Measurements from ENCODE around the gene KHSRP. TPM values are rescaled to one million over a fixed set of nuclear protein-coding genes. Genes with fewer than 3 reads are reported as not detected.

Gene KHSRP
- total and polyA plus RNA-seq, 10 of the 15 experiments (the other 5 are each of a cell fraction or from before 2014, with no cell fraction given) = 4.8 to 440 (median 82.0) TPM

DNA sequence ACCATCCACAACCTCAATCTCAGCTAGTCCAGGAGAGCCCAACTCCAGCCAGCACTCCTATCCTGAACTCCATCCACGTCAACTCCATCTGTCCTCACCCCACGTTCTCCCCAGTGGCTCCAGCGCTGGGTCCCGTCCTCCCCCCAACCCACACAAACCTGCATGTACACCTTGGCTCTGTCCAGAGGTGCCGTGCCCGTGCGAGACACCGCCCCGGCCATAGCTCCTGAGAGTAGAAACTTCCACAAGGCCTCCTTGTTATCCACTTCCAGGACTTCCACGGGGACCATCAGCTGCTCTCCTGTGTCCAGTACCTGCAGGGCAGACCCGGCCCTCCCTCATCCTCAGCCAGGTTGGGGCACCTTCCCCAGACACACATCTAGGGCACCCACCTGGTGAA lies 7.3 kb upstream of the KHSRP start:
- ChIA-PET POLR2A (no interaction called here), CTCF (no interaction called here)
- WGBS (ENCODE audit: insufficient coverage, insufficient replicate concordance, low lambda C conversion rate, missing lambda C conversion rate) = 88% methylated on average over 11 of the region's 11 CpGs

More for the DNA sequence above, 7.3 kb upstream of the KHSRP start:
- Histone ChIP-seq H3K79me2 (ENCODE audit: control insufficient read depth, insufficient read depth, low read length) (no peaks in the 10 kb centered on the region), H3K9me3 (replicated peaks; ENCODE audit: control insufficient read depth, insufficient read depth, low read length) (no peaks in the 10 kb centered on the region), H3K4me2 (ENCODE audit: control insufficient read depth, insufficient read depth) (no peak overlapping the region), H3K4me3 (no peak overlapping the region), H4K20me1 (ENCODE audit: control insufficient read depth, insufficient read depth) (no peaks in the 10 kb centered on the region), H3K4me1 (ENCODE audit: control insufficient read depth, insufficient read depth, low read length) (no peaks in the 10 kb centered on the region), H3K27me3 (replicated peaks in 1 of 2; ENCODE audit: control insufficient read depth in 2 of 2, insufficient read depth in 2 of 2, low read length in 1 of 2) (no peaks in the 10 kb centered on the region), H3K9ac (ENCODE audit: control insufficient read depth, insufficient read depth, low read length) (no peak overlapping the region), H3K27ac (ENCODE audit: control insufficient read depth, insufficient read depth) (no peak overlapping the region), H3K36me3 (ENCODE audit: control insufficient read depth in 2 of 2, insufficient read depth in 2 of 2, low read length in 1 of 2) (no peaks in the 10 kb centered on the region), H2AFZ (ENCODE audit: control insufficient read depth, low read depth, low read length) (no peak overlapping the region)
- in situ Hi-C loops (cut with MboI) = no loop called here
- no peak for DNase-seq (ENCODE audit: low read depth, low spot score)
- ChIA-PET RAD21 (ENCODE audit: unreplicated experiment) (interaction anchor here (1.2 kb wide), 1 partner anchor 50 kb away, joined by 3 read pairs; the partner anchor contains the start of gene DENND1C), SMC1A (ENCODE audit: uncharacterized antibody, unreplicated experiment) (interaction anchor here (0.6 kb wide), 1 partner anchor 41 kb away, joined by 3 read pairs; no protein-coding TSS in a partner anchor)
- BruUV-seq (replicated peaks) = no TSS peak
- intact Hi-C loops (cut with micrococcal nuclease; ENCODE audit: unreplicated experiment) = no loop called here
- no peak for TF ChIP-seq ZBTB33 (IDR thresholded peaks at IDR 0.05)
- TF ChIP-seq SUPT20H (IDR thresholded peaks at IDR 0.05; ENCODE audit: borderline replicate concordance, control insufficient read depth, low read depth, low read length) = no peak
- TF ChIP-seq ZNF622 (IDR thresholded peaks at IDR 0.05) = no peak
- no peak for TF ChIP-seq PRDM15 (CRISPR knock-in tag; IDR thresholded peaks at IDR 0.05)
- TF ChIP-seq, protein P1, sequence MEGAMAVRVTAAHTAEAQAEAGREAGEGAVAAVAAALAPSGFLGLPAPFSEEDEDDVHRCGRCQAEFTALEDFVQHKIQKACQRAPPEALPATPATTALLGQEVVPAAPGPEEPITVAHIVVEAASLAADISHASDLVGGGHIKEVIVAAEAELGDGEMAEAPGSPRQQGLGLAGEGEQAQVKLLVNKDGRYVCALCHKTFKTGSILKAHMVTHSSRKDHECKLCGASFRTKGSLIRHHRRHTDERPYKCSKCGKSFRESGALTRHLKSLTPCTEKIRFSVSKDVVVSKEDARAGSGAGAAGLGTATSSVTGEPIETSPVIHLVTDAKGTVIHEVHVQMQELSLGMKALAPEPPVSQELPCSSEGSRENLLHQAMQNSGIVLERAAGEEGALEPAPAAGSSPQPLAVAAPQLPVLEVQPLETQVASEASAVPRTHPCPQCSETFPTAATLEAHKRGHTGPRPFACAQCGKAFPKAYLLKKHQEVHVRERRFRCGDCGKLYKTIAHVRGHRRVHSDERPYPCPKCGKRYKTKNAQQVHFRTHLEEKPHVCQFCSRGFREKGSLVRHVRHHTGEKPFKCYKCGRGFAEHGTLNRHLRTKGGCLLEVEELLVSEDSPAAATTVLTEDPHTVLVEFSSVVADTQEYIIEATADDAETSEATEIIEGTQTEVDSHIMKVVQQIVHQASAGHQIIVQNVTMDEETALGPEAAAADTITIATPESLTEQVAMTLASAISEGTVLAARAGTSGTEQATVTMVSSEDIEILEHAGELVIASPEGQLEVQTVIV (IDR thresholded peaks at IDR 0.05; ENCODE audit: borderline replicate concordance, partially characterized antibody) = no peak
- ATAC-seq = no peak
- no peak for FAIRE-seq

Measured in GM12878 (cell line).